IPS DF 6.9 (cell line): ENCODE measurements around the gene VAV1.
"Not testable (repeated sequence)": the region's sequence is repeated elsewhere in the genome, so short reads cannot be mapped to it uniquely, and the experiment has no call there.

ENCODE experiments used
- DNase-seq: peaks from one replicate; pipeline ENCODE4 v3.0.0-alpha.2; 2013; ENCODE audit warnings: low read depth, low spot score
- H3K27ac ChIP-seq: one replicate; pipeline ENCODE4 v1.5.1; 2013; ENCODE audit warnings: low read length, control low read depth
- H3K27me3 ChIP-seq: 2 replicates; pipeline ENCODE4 v1.6.1; 2013; ENCODE audit warnings: mild to moderate bottlenecking, low read length; ENCODE audit not compliant: control insufficient read depth, insufficient read depth
- H3K36me3 ChIP-seq: 2 replicates; pipeline ENCODE4 v1.6.1; 2013; ENCODE audit warnings: low read length; ENCODE audit not compliant: control insufficient read depth, insufficient read depth
- H3K4me1 ChIP-seq: 2 replicates; pipeline ENCODE4 v1.6.1; 2013; ENCODE audit warnings: low read length; ENCODE audit not compliant: control insufficient read depth, insufficient read depth
- H3K4me3 ChIP-seq: 2 replicates; pipeline ENCODE4 v1.5.1; 2013; ENCODE audit warnings: mild to moderate bottlenecking, low read length
- H3K9me3 ChIP-seq: 2 replicates; pipeline ENCODE4 v1.6.1; 2013; ENCODE audit warnings: low read length, inconsistent platforms; ENCODE audit not compliant: control insufficient read depth, insufficient read depth
- WGBS: extraction: QIAGEN DNeasy Blood & Tissue Kit; methylation state at CpG from one replicate; pipeline ENCODE4 v1.1.7; 2013; ENCODE audit warnings: mixed read lengths, missing lambda C conversion rate; ENCODE audit not compliant: insufficient read length, insufficient coverage; 5-methylcytosine and 5-hydroxymethylcytosine counted together

Gene VAV1

GRCh38 chr19:6774821-6775707, 2.6 kb downstream of the VAV1 start:
- WGBS = no CpG with 5 or more reads among the region's 11 CpGs
- no peak for DNase-seq

GRCh38 chr19:6776045-6776444, 3.5 kb downstream of the VAV1 start:
- not testable (repeated sequence) for H3K4me1 ChIP-seq, H3K4me3 ChIP-seq, H3K27me3 ChIP-seq, DNase-seq, H3K9me3 ChIP-seq, H3K36me3 ChIP-seq, H3K27ac ChIP-seq

More at GRCh38 chr19:6774821-6775707, 2.6 kb downstream of the VAV1 start:
- H3K27ac ChIP-seq = no peak overlapping the region
- no peak overlapping the region for H3K4me3 ChIP-seq
- H3K4me1 ChIP-seq = peaks cover 7% of the 10 kb centered on the region
- no peaks in the 10 kb centered on the region for H3K36me3 ChIP-seq
- no peaks in the 10 kb centered on the region for H3K27me3 ChIP-seq
- H3K9me3 ChIP-seq = no peaks in the 10 kb centered on the region

GRCh38 chr19:6776999-6777398, 4.5 kb downstream of the VAV1 start:
- WGBS = 100% methylated on average over 1 of the region's 4 CpGs
- no peaks in the 10 kb centered on the region for H3K36me3 ChIP-seq
- peaks cover 7% of the 10 kb centered on the region for H3K4me1 ChIP-seq
- H3K27me3 ChIP-seq = no peaks in the 10 kb centered on the region
- DNase-seq = no peak
- no peaks in the 10 kb centered on the region for H3K9me3 ChIP-seq
- H3K27ac ChIP-seq = no peak overlapping the region
- H3K4me3 ChIP-seq = no peak overlapping the region

GRCh38 chr19:6777434-6777833, 4.9 kb downstream of the VAV1 start:
- H3K27ac ChIP-seq = no peak overlapping the region
- DNase-seq = no peak
- H3K36me3 ChIP-seq = no peaks in the 10 kb centered on the region
- H3K27me3 ChIP-seq = no peaks in the 10 kb centered on the region
- WGBS = no CpG with 5 or more reads among the region's 2 CpGs
- no peak overlapping the region; the same call in 1 of the 2 replicates for H3K4me3 ChIP-seq
- peaks cover 7% of the 10 kb centered on the region for H3K4me1 ChIP-seq
- H3K9me3 ChIP-seq = no peaks in the 10 kb centered on the region

- Histone ChIP-seq H3K27me3 (no peaks in the 10 kb centered on the region), H3K4me1 (peaks cover under 1% of the 10 kb centered on the region), H3K36me3 (no peaks in the 10 kb centered on the region), H3K27ac (no peak overlapping the region), H3K4me3 (no peak overlapping the region), H3K9me3 (no peaks in the 10 kb centered on the region)
- no CpG with 5 or more reads among the region's 4 CpGs for WGBS
- no peak for DNase-seq
Measured at GRCh38 chr19:6778386-6778785, 5.9 kb downstream of the VAV1 start.

- DNase-seq = no peak
- no peaks in the 10 kb centered on the region for H3K27me3 ChIP-seq
- H3K4me3 ChIP-seq = no peak overlapping the region
- H3K27ac ChIP-seq = no peak overlapping the region
- no CpG with 5 or more reads among the region's 4 CpGs for WGBS
- no peaks in the 10 kb centered on the region for H3K36me3 ChIP-seq
- no peaks in the 10 kb centered on the region for H3K9me3 ChIP-seq
- no peaks in the 10 kb centered on the region for H3K4me1 ChIP-seq
Measured at GRCh38 chr19:6779206-6779605, 6.7 kb downstream of the VAV1 start.

- Histone ChIP-seq H3K4me1 (no peaks in the 10 kb centered on the region), H3K4me3 (no peak overlapping the region), H3K27ac (no peak overlapping the region), H3K9me3 (no peaks in the 10 kb centered on the region), H3K36me3 (no peaks in the 10 kb centered on the region), H3K27me3 (no peaks in the 10 kb centered on the region)
- DNase-seq = no peak
- no CpG with 5 or more reads among the region's 4 CpGs for WGBS
Measured at GRCh38 chr19:6787393-6787792, 14.9 kb downstream of the VAV1 start.

GRCh38 chr19:6788896-6789295, 16.4 kb downstream of the VAV1 start:
- no peak overlapping the region for H3K27ac ChIP-seq

GRCh38 chr19:6790194-6791128, 18.0 kb downstream of the VAV1 start:
- no peak for DNase-seq
- H3K27ac ChIP-seq = no peak overlapping the region
- H3K27me3 ChIP-seq = no peaks in the 10 kb centered on the region
- no peaks in the 10 kb centered on the region for H3K36me3 ChIP-seq
- H3K4me1 ChIP-seq = no peaks in the 10 kb centered on the region
- H3K4me3 ChIP-seq = no peak overlapping the region
- no peaks in the 10 kb centered on the region; the same call in 1 of the 2 replicates for H3K9me3 ChIP-seq
- WGBS = no CpG with 5 or more reads among the region's 5 CpGs

More at GRCh38 chr19:6788896-6789295, 16.4 kb downstream of the VAV1 start:
- no CpG with 5 or more reads among the region's 4 CpGs for WGBS
- no peak overlapping the region for H3K4me3 ChIP-seq
- H3K9me3 ChIP-seq = no peaks in the 10 kb centered on the region
- no peaks in the 10 kb centered on the region for H3K36me3 ChIP-seq
- H3K4me1 ChIP-seq = no peaks in the 10 kb centered on the region
- DNase-seq = no peak
- no peaks in the 10 kb centered on the region for H3K27me3 ChIP-seq

- Histone ChIP-seq H3K36me3 (no peaks in the 10 kb centered on the region), H3K4me1 (no peaks in the 10 kb centered on the region), H3K4me3 (no peak overlapping the region), H3K9me3 (no peaks in the 10 kb centered on the region; the same call in 1 of the 2 replicates), H3K27ac (no peak overlapping the region), H3K27me3 (no peaks in the 10 kb centered on the region)
- WGBS = no CpG with 5 or more reads among the region's 6 CpGs
- DNase-seq = no peak
Measured at GRCh38 chr19:6791237-6791636, 18.7 kb downstream of the VAV1 start.
